Mononuclear cell (primary cell): ENCODE measurements around the gene CHST11. TPM values are rescaled to one million over a fixed set of nuclear protein-coding genes. Genes with fewer than 3 reads are reported as not detected.

Experiments
- H3K27me3 ChIP-seq: 2 replicates; pipeline ENCODE4 v1.6.0; 2011; ENCODE audit warnings: low read length, control low read depth; ENCODE audit not compliant: insufficient read depth
- H3K4me1 ChIP-seq: 2 replicates; pipeline ENCODE4 v1.5.1; 2011; ENCODE audit warnings: mild to moderate bottlenecking, low read length, control low read depth; ENCODE audit not compliant: insufficient read depth
- H3K4me3 ChIP-seq: 2 replicates; pipeline ENCODE4 v1.5.1; 2011; ENCODE audit warnings: mild to moderate bottlenecking, low read length, moderate library complexity
- H3K9me3 ChIP-seq: 2 replicates; pipeline ENCODE4 v1.5.1; 2011; ENCODE audit warnings: low read depth, mild to moderate bottlenecking, control low read depth, low read length
- total RNA-seq: library from RNA; depleted of rRNA; stranded (reverse); fragments of >200 nt; gene quantifications from one replicate; pipeline ENCODE4 v1.2.3, GENCODE V29; 2012

The CHST11 gene
- total RNA-seq, 1 donor: 83.7 TPM

GRCh38 chr12:104758771-104759170 is 302.0 kb downstream of the CHST11 start:
- Histone ChIP-seq H3K27me3 (no peaks in the 10 kb centered on the region), H3K9me3 (no peaks in the 10 kb centered on the region), H3K4me3 (no peak overlapping the region), H3K4me1 (peaks cover 19% of the 10 kb centered on the region)

DNA sequence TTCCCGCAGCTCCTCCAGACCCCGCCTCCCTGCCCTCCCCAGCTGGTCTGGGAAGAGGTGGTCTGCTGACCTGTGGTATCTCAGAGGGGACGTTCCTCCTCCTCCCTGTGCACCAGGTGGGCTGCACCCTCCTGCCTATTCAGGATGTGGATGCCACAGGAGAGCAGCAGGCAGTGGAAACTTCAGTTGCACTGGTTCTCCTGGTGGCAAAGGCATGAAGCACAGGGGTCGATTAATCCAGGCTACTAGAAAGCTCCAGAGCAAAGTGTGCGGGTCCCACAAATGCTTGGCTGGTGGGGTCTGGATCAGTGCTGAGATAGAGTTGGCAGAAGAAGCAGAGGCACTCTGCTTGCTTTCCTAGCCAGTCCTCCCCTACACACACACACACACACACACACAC is 304.3 kb downstream of the CHST11 start:
- Histone ChIP-seq H3K9me3 (no peaks in the 10 kb centered on the region), H3K4me3 (no peak overlapping the region), H3K27me3 (no peaks in the 10 kb centered on the region), H3K4me1 (peaks cover 37% of the 10 kb centered on the region)

DNA sequence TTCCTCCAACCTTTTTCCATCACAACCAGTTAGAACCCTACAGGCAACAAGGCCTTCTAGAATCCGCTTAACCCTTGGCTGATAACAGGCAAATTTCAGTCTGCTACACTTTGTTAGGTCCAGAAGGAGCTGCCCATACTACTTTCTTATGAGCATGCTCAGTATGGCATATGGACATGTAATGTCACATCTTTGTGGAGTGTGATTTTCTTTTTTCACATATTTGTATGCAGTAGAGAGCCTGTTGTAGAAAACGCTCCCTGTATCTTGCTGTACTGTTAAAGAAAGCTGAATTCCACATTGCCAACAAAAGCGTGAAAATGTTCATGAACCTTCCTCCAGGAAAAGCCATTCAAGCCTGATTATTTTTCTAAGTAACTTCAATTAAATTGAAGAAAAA is 304.9 kb downstream of the CHST11 start:
- H3K4me1 ChIP-seq: peaks cover 37% of the 10 kb centered on the region
- H3K9me3 ChIP-seq: no peaks in the 10 kb centered on the region
- H3K4me3 ChIP-seq: no peak overlapping the region
- no peaks in the 10 kb centered on the region for H3K27me3 ChIP-seq

GRCh38 chr12:104763168-104763805 is 306.5 kb downstream of the CHST11 start:
- Histone ChIP-seq H3K9me3 (no peaks in the 10 kb centered on the region), H3K4me1 (peaks cover 37% of the 10 kb centered on the region), H3K27me3 (no peaks in the 10 kb centered on the region), H3K4me3 (no peak overlapping the region)

DNA sequence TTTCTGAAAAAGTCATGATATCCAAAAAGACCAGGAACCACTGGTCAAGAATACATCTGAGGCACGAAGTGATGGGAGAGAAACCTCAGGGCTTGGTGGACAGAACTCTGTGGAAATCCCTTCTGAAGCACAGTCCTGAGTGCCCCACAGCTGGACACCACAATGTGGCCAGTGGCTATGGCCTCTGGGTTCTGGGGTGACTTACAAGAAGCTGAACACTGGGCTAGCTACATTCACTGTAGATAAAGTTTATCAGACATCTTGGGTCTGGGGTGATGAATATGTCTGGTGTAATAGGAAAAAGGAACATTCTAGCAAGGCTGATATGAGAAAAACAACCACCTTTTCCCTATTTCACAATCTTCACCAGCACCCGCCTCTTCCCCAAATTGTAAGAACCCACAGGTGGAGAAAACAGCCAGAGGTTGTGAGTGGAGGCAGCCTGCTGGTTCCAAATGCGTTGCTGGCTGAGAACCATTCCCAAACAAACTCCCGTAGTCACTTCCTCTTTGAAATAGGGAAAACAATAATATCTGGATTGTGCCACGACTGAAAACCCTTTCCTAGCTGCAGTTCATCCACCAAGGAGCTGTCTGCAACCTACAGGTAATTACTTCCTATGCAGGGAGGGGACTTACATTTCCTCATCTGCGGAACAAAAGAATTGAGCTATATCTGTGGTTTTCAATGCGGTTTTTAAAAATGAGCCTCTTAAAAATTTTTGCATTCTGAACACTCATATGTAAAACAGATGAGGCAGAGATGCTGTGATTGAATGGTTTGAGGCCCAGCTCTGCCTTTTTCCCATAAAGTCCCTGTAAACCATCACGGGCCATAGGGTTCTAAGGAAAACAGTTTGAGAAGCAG is 307.7 kb downstream of the CHST11 start:
- Histone ChIP-seq H3K4me3 (no peak overlapping the region), H3K9me3 (no peaks in the 10 kb centered on the region), H3K27me3 (no peaks in the 10 kb centered on the region), H3K4me1 (peaks cover 37% of the 10 kb centered on the region)

- Histone ChIP-seq H3K4me1 (peaks cover 34% of the 10 kb centered on the region), H3K27me3 (no peaks in the 10 kb centered on the region), H3K9me3 (peaks cover 2% of the 10 kb centered on the region), H3K4me3 (no peak overlapping the region)
Measured at GRCh38 chr12:104767261-104767660, 310.5 kb downstream of the CHST11 start.

DNA sequence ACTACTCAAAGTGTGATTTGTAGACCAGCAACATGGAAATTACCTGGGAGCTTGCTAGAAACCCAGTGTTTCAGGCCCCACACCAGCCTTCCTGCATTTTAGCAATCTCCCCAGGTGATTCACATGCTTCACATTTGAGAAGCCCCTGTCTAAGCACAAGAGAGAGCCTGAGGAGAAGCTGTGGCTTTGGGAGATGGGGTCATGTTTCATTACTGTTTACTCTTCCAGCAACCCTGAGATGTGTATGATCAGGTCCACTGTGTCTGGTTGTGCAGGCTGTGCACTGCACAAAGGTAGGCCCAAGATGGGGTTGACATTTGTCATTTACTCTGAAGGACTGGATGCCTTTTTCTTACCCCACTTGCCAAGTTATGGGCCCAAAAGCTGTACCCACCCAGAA is 311.3 kb downstream of the CHST11 start:
- H3K4me3 ChIP-seq: no peak overlapping the region

DNA sequence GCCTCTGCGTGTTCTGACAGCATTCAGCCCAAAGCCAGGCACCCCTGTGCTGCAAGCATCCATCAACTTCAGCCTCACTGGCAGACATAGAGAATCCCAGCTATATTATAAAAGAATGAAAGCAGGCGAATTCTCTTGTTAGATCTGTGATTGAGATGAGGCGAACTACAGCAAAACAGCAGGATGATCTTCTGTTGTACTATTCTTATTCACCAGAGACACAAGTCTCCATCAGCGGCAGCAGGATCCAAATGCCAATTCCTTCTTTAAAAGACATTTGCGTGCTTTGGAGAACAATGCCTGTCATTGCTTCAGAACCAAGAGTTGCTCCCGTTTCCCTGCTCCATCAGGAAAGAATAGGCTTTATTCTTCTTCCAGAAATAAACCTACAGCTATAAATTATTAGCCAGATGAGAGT is 312.4 kb downstream of the CHST11 start:
- Histone ChIP-seq H3K4me1 (peaks cover 15% of the 10 kb centered on the region), H3K27me3 (no peaks in the 10 kb centered on the region), H3K9me3 (peaks cover 11% of the 10 kb centered on the region), H3K4me3 (no peak overlapping the region)

More for the DNA sequence above, 311.3 kb downstream of the CHST11 start:
- peaks cover 26% of the 10 kb centered on the region for H3K4me1 ChIP-seq
- H3K9me3 ChIP-seq: peaks cover 10% of the 10 kb centered on the region
- H3K27me3 ChIP-seq: no peaks in the 10 kb centered on the region

DNA sequence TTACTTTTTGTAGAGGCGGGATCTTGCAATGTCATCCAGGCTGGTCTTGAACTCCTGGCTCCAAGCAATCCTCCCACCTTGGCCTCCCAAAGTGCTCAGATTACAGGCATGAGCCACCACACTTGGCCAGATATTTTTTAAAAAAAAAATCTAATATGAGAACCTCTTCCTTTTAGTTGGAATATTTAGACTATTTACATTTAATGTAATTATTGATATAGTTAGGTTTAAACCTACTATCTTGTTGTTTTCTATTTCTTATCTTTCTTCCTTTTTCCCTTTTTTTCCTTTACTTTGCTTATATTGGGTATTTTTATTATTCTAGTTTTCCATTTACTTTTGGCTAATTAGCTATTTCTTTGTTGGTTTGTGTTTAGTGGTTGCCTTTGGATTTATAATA is 315.6 kb downstream of the CHST11 start:
- Histone ChIP-seq H3K27me3 (no peaks in the 10 kb centered on the region), H3K9me3 (peaks cover 11% of the 10 kb centered on the region), H3K4me1 (no peaks in the 10 kb centered on the region), H3K4me3 (no peak overlapping the region)

GRCh38 chr12:104775731-104776231 is 319.0 kb downstream of the CHST11 start:
- Histone ChIP-seq H3K4me1 (no peaks in the 10 kb centered on the region), H3K4me3 (no peak overlapping the region)

GRCh38 chr12:104779134-104779533 is 322.4 kb downstream of the CHST11 start:
- no peaks in the 10 kb centered on the region for H3K9me3 ChIP-seq
- no peaks in the 10 kb centered on the region for H3K27me3 ChIP-seq
- H3K4me1 ChIP-seq: no peaks in the 10 kb centered on the region
- no peak overlapping the region for H3K4me3 ChIP-seq

More at GRCh38 chr12:104775731-104776231, 319.0 kb downstream of the CHST11 start:
- H3K9me3 ChIP-seq: peaks cover 11% of the 10 kb centered on the region
- no peaks in the 10 kb centered on the region for H3K27me3 ChIP-seq

DNA sequence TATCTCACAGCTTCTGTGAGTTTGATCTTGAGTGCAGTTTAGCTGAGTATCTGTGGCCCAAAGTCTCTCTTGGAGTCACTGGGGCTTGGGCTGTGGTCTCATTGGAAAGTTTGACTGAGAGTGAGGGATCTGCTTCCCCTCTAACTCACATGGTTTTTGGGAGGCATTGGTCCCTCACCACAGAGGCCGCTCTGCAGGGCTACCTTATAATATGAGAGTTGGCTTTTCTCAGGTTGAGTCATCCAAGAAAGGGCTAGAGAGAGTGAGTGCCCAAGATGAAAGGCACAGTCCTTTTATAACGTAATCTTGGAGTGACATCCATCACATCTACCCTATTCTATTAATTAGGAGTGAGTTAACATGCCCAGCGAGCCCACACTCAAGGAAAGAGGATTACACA is 325.5 kb downstream of the CHST11 start:
- Histone ChIP-seq H3K4me1 (no peaks in the 10 kb centered on the region), H3K27me3 (no peaks in the 10 kb centered on the region), H3K4me3 (no peak overlapping the region), H3K9me3 (no peaks in the 10 kb centered on the region)

- no peaks in the 10 kb centered on the region for H3K9me3 ChIP-seq
Measured at GRCh38 chr12:104784592-104784991, 327.8 kb downstream of the CHST11 start.

DNA sequence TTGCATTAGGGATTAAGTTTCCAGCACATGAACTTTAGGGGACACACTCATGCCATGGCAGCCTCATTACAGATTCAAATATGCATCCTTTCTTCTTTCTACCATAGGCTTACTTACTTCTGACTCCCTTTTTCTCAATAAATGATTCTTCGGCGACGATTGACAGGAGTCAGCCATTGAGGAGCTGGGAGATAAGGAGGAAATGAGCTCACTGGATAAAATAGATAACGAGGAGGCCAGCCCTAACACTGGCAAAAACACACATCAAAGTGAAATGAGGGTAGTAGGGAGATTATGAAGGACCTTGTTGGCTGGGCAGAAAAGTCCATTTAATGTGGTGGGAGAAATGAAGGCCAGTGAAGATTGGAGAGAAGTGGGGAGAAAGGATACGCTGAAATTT is 329.1 kb downstream of the CHST11 start:
- Histone ChIP-seq H3K4me1 (peaks cover 9% of the 10 kb centered on the region), H3K4me3 (no peak overlapping the region), H3K9me3 (no peaks in the 10 kb centered on the region), H3K27me3 (no peaks in the 10 kb centered on the region)

More at GRCh38 chr12:104784592-104784991, 327.8 kb downstream of the CHST11 start:
- H3K27me3 ChIP-seq: no peaks in the 10 kb centered on the region
- no peak overlapping the region for H3K4me3 ChIP-seq
- H3K4me1 ChIP-seq: peaks cover 4% of the 10 kb centered on the region

DNA sequence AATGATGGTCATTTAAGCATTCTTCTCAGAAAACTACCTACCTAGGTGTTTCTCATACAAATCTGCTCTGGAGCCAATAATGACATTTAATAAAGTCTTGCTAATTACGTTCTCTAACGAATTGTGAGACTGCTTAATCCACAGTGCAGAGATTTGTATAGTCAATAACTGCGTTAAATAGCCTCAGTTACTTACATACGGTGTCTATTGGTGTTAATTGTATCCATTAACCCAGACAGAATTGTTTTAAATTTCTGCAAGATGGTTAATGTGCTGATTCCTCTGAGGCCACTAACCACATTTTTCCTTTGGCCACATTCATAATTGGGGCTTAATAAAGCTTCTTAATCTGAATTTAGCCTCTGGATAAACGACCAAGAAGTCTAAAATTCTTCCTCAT is 329.6 kb downstream of the CHST11 start:
- H3K9me3 ChIP-seq: no peaks in the 10 kb centered on the region
- no peak overlapping the region for H3K4me3 ChIP-seq
- H3K4me1 ChIP-seq: peaks cover 9% of the 10 kb centered on the region
- no peaks in the 10 kb centered on the region for H3K27me3 ChIP-seq
